Stimulated activated CD8-positive, alpha-beta memory T cell treated with anti-CD3 and anti-CD28 coated beads, Interleukin-4, amount 100 ng/mL, for 4 hours (primary cell): ENCODE data around the gene ARHGAP10.
"Not testable (repeated sequence)": the region's sequence is repeated elsewhere in the genome, so short reads cannot be mapped to it uniquely, and the experiment has no call there.

Experiments
- DNase-seq, 2 donors: peaks; one replicate each; pipeline ENCODE4 v3.0.0-alpha.2; 2020; ENCODE audit warnings: low read depth in 2 of 2, low spot score in 1 of 2

The ARHGAP10 gene

GRCh38 chr4:147791865-147792264, 60.0 kb downstream of the ARHGAP10 start:
- DNase-seq, result no peak

GRCh38 chr4:147793569-147794313, 61.9 kb downstream of the ARHGAP10 start:
- no peak for DNase-seq

- DNase-seq, result no peak
Observed at GRCh38 chr4:147794314-147794680, 62.4 kb downstream of the ARHGAP10 start.

GRCh38 chr4:147794787-147795413, 63.0 kb downstream of the ARHGAP10 start:
- DNase-seq, result no peak

- DNase-seq, result not testable (repeated sequence)
Observed at GRCh38 chr4:147799057-147799456, 67.2 kb downstream of the ARHGAP10 start.

GRCh38 chr4:147799986-147800555, 68.2 kb downstream of the ARHGAP10 start:
- DNase-seq, result peak in 1 of 2 donors; percentile 32

GRCh38 chr4:147801820-147802219, 69.9 kb downstream of the ARHGAP10 start:
- no peak for DNase-seq

- no peak for DNase-seq
Observed at GRCh38 chr4:147802346-147802745, 70.5 kb downstream of the ARHGAP10 start.

- no peak for DNase-seq
Observed at GRCh38 chr4:147805946-147806345, 74.1 kb downstream of the ARHGAP10 start.

- DNase-seq, result no peak
Observed at GRCh38 chr4:147808447-147808846, 76.6 kb downstream of the ARHGAP10 start.

- no peak for DNase-seq
Observed at GRCh38 chr4:147809211-147809610, 77.3 kb downstream of the ARHGAP10 start.

GRCh38 chr4:147811878-147812277, 80.0 kb downstream of the ARHGAP10 start:
- DNase-seq, result no peak

GRCh38 chr4:147813109-147813773, 81.4 kb downstream of the ARHGAP10 start:
- DNase-seq, result no peak

GRCh38 chr4:147813973-147814372, 82.1 kb downstream of the ARHGAP10 start:
- DNase-seq, result no peak

- DNase-seq, result no peak
Observed at GRCh38 chr4:147814376-147814775, 82.5 kb downstream of the ARHGAP10 start.

- DNase-seq, result no peak
Observed at GRCh38 chr4:147815741-147816140, 83.9 kb downstream of the ARHGAP10 start.

- DNase-seq, result no peak
Observed at GRCh38 chr4:147816382-147817254, 84.7 kb downstream of the ARHGAP10 start.

GRCh38 chr4:147820975-147821374, 89.1 kb downstream of the ARHGAP10 start:
- no peak for DNase-seq

- no peak for DNase-seq
Observed at GRCh38 chr4:147821555-147821954, 89.7 kb downstream of the ARHGAP10 start.

- DNase-seq, result no peak
Observed at GRCh38 chr4:147822128-147822527, 90.2 kb downstream of the ARHGAP10 start.

- DNase-seq, result no peak
Observed at GRCh38 chr4:147823130-147823529, 91.2 kb downstream of the ARHGAP10 start.
